OCI-LY1 (cell line): Measurements from ENCODE around the gene MYO10.

ENCODE experiments used
- H2AFZ ChIP-seq: fragments of 200-600 bp; sonication (generic), shearing (Covaris generic); 2 replicates; pipeline ENCODE4 v1.6.0; 2014; ENCODE audit warnings: antibody characterized with exemption, mild to moderate bottlenecking, low read length
- H3F3A ChIP-seq: fragments of 200-600 bp; sonication (generic), shearing (Covaris generic); 2 replicates; pipeline ENCODE4 v1.6.0; 2014; ENCODE audit warnings: mild to moderate bottlenecking, antibody characterized with exemption, low read length, moderate library complexity; ENCODE audit not compliant: insufficient read depth
- H3K27ac ChIP-seq: fragments of 200-600 bp; sonication (generic); 2 replicates; pipeline ENCODE4 v1.5.1; 2014; ENCODE audit warnings: low read length, mixed run types, mild to moderate bottlenecking, low read depth; ENCODE audit not compliant: poor library complexity, severe bottlenecking
- H3K27me3 ChIP-seq: fragments of 200-600 bp; sonication (generic); 2 replicates; pipeline ENCODE4 v1.6.0; 2014; ENCODE audit warnings: antibody characterized with exemption, mild to moderate bottlenecking, low read length, moderate library complexity; ENCODE audit not compliant: insufficient read depth
- H3K36me3 ChIP-seq: fragments of 200-600 bp; sonication (generic); 2 replicates; pipeline ENCODE4 v1.6.1; 2014; ENCODE audit warnings: mild to moderate bottlenecking, antibody characterized with exemption, low read length, moderate library complexity, mixed read lengths; ENCODE audit not compliant: insufficient read depth
- H3K4me1 ChIP-seq: fragments of 200-600 bp; sonication (generic); 2 replicates; pipeline ENCODE4 v1.5.1; 2014; ENCODE audit warnings: mild to moderate bottlenecking, low read length, moderate library complexity; ENCODE audit not compliant: insufficient read depth, severe bottlenecking
- H3K4me2 ChIP-seq: fragments of 200-600 bp; sonication (generic), shearing (Covaris generic); 2 replicates; pipeline ENCODE4 v1.6.1; 2014; ENCODE audit warnings: low read length
- H3K4me3 ChIP-seq: fragments of 200-600 bp; sonication (generic); 2 replicates; pipeline ENCODE4 v1.5.1; 2014; ENCODE audit warnings: low read length, low read depth, mild to moderate bottlenecking, mixed read lengths; ENCODE audit not compliant: poor library complexity, severe bottlenecking
- H3K79me2 ChIP-seq: fragments of 200-600 bp; shearing (Covaris generic); 2 replicates; pipeline ENCODE4 v1.6.1; 2016; ENCODE audit warnings: mixed run types, low read length, mixed read lengths; ENCODE audit not compliant: insufficient read depth
- H3K9ac ChIP-seq: fragments of 200-600 bp; sonication (generic), shearing (Covaris generic); 2 replicates; pipeline ENCODE4 v1.6.1; 2014; ENCODE audit warnings: mild to moderate bottlenecking, low read length, mixed read lengths
- H3K9me2 ChIP-seq: fragments of 200-600 bp; sonication (generic), shearing (Covaris generic); 2 replicates; pipeline ENCODE4 v1.6.1; 2014; ENCODE audit warnings: low read depth, mild to moderate bottlenecking, low read length, mixed read lengths
- H3K9me3 ChIP-seq: fragments of 200-600 bp; shearing (Covaris generic); 2 replicates; pipeline ENCODE4 v1.6.1; 2014; ENCODE audit warnings: low read length, mixed read lengths
- H4K20me1 ChIP-seq: fragments of 200-600 bp; sonication (generic), shearing (Covaris generic); 2 replicates; pipeline ENCODE4 v1.6.0; 2016; ENCODE audit warnings: mild to moderate bottlenecking, low read length; ENCODE audit not compliant: insufficient read depth
- EZH2 ChIP-seq: fragments of 200-600 bp; sonication (generic), shearing (Covaris generic); IDR thresholded peaks from 2 replicates; pipeline ENCODE4 v1.8.0; 2017; ENCODE audit warnings: borderline replicate concordance, mixed run types, mild to moderate bottlenecking, antibody characterized with exemption, low read length, moderate library complexity, mixed read lengths
- TF ChIP-seq, protein P1 (sequence below): fragments of 200-600 bp; sonication (generic), shearing (Covaris generic); IDR thresholded peaks from 2 replicates; pipeline ENCODE4 v1.5.1; 2017; ENCODE audit warnings: mild to moderate bottlenecking, antibody characterized with exemption, low read length, moderate library complexity, mixed read lengths

Gene MYO10

DNA sequence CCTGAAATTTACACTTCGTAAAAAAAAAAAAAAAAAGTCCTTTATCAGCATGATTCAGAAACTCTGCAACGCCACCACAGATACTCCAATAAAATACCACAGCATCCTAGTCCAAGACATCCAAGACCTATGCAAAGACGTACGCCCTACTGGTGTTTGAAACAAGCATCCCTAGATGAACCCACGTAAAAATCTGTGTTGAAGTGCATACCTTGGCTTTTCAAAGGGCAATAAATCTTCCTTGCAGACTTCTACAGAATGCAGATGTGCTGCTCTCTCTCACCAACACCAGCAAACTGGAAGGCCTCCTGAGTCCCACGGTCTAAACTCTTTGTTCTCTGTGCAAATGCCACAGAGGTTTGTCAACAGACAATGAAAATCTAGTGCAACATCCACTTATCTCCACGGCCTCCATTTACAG, 38.8 kb downstream of the MYO10 start:
- Histone ChIP-seq H3K9me3 (no peaks in the 10 kb centered on the region), H3K27ac (no peak overlapping the region), H3K79me2 (no peaks in the 10 kb centered on the region), H2AFZ (no peak overlapping the region), H3K9me2 (no peaks in the 10 kb centered on the region), H3K4me2 (no peak overlapping the region), H3K4me1 (no peaks in the 10 kb centered on the region), H3K9ac (no peak overlapping the region), H3K36me3 (no peaks in the 10 kb centered on the region), H3F3A (no peaks in the 10 kb centered on the region), H4K20me1 (no peaks in the 10 kb centered on the region), H3K4me3 (no peak overlapping the region), H3K27me3 (no peaks in the 10 kb centered on the region)
- TF ChIP-seq, protein P1, sequence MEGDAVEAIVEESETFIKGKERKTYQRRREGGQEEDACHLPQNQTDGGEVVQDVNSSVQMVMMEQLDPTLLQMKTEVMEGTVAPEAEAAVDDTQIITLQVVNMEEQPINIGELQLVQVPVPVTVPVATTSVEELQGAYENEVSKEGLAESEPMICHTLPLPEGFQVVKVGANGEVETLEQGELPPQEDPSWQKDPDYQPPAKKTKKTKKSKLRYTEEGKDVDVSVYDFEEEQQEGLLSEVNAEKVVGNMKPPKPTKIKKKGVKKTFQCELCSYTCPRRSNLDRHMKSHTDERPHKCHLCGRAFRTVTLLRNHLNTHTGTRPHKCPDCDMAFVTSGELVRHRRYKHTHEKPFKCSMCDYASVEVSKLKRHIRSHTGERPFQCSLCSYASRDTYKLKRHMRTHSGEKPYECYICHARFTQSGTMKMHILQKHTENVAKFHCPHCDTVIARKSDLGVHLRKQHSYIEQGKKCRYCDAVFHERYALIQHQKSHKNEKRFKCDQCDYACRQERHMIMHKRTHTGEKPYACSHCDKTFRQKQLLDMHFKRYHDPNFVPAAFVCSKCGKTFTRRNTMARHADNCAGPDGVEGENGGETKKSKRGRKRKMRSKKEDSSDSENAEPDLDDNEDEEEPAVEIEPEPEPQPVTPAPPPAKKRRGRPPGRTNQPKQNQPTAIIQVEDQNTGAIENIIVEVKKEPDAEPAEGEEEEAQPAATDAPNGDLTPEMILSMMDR = no peak
- TF ChIP-seq EZH2 = no peak

- Histone ChIP-seq H3K27ac (no peak overlapping the region), H4K20me1 (no peaks in the 10 kb centered on the region), H3K4me3 (no peak overlapping the region), H2AFZ (no peak overlapping the region), H3K9me2 (no peaks in the 10 kb centered on the region), H3K4me1 (no peaks in the 10 kb centered on the region), H3K27me3 (no peaks in the 10 kb centered on the region), H3K4me2 (no peak overlapping the region), H3K9ac (no peak overlapping the region), H3F3A (no peaks in the 10 kb centered on the region), H3K9me3 (no peaks in the 10 kb centered on the region), H3K79me2 (no peaks in the 10 kb centered on the region), H3K36me3 (no peaks in the 10 kb centered on the region)
- TF ChIP-seq EZH2 = no peak
- TF ChIP-seq, protein P1 = no peak
Measured at GRCh38 chr5:16896767-16897166, 39.3 kb downstream of the MYO10 start.

DNA sequence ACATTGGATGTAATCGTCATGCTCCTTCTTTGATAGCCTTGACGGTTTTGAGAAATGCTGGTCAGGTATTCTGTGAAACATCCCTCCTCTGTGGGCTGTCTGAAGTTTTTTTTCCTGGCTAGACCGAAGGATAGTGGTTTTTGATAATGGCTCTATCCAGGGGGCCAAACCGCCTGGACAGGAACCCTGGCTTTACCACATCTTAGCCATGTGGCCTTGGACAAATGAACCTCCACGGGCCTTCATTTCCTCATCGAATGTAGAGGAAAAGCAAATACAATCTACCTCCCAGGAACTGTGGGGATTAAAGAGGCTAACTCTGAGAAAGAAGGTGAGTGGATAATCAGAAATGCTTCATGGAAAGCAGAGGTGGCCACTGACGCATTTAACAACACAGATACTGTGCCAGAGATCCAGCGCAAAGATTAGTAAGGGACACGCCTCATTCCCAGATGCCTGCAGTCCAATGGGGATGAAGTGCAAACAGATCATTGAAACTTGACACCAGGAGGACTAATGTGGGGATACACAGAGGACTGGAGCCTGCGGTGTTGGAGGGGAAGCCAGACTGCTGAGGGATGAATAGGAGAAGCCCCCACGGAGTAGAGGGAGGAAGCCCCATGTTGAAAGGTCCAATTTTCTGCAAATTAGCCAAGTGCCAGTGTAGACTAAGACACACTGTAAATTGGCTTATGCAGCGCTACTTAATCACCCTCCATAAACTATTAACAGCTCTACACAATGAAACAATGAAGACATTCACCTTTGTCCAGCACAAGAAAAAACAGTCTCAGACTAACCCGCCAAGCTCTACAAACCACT, 41.6 kb downstream of the MYO10 start:
- H4K20me1 ChIP-seq = no peaks in the 10 kb centered on the region
- H3K9me2 ChIP-seq = no peaks in the 10 kb centered on the region
- H3K27ac ChIP-seq = no peak overlapping the region
- no peak for TF ChIP-seq EZH2
- TF ChIP-seq, protein P1 = no peak
- H3F3A ChIP-seq = no peaks in the 10 kb centered on the region
- no peak overlapping the region for H2AFZ ChIP-seq
- H3K9ac ChIP-seq = no peak overlapping the region
- H3K4me3 ChIP-seq = no peak overlapping the region
- no peaks in the 10 kb centered on the region for H3K36me3 ChIP-seq
- no peaks in the 10 kb centered on the region for H3K27me3 ChIP-seq
- no peaks in the 10 kb centered on the region for H3K9me3 ChIP-seq
- H3K79me2 ChIP-seq = no peaks in the 10 kb centered on the region
- no peak overlapping the region for H3K4me2 ChIP-seq
- no peaks in the 10 kb centered on the region for H3K4me1 ChIP-seq
